Measurements from ENCODE around the gene STK35. TPM values are rescaled to one million over a fixed set of nuclear protein-coding genes. Genes with fewer than 3 reads are reported as not detected.

STK35 gene
- total and polyA plus RNA-seq, 2 of the 13 experiments (the other 11 are each of a cell fraction or from before 2014, with no cell fraction given), result 27.4 to 29.8 TPM

- TF ChIP-seq HOXA9 (CRISPR knock-in tag; IDR thresholded peaks at IDR 0.05; ENCODE audit: borderline replicate concordance) (no peak), ZNF317 (CRISPR knock-in tag; IDR thresholded peaks at IDR 0.05) (no peak), SNAPC4 (CRISPR knock-in tag; IDR thresholded peaks at IDR 0.05) (no peak), AHR (CRISPR knock-in tag; IDR thresholded peaks at IDR 0.05) (no peak), SIN3B (IDR thresholded peaks at IDR 0.05; ENCODE audit: low read length) (no peak), RFXAP (CRISPR knock-in tag; IDR thresholded peaks at IDR 0.05; ENCODE audit: borderline replicate concordance) (no peak; the same call in 1 of the 2 replicates), KDM1A (CRISPR knock-in tag; IDR thresholded peaks at IDR 0.05) (peak; percentile 56; the same call in 1 of the 2 replicates), GABPA (IDR thresholded peaks at IDR 0.05; ENCODE audit: low read depth, low read length) (no peak), GABPA (CRISPR knock-in tag; IDR thresholded peaks at IDR 0.05; ENCODE audit: low read depth) (no peak), PAX8 (CRISPR knock-in tag; IDR thresholded peaks at IDR 0.05; ENCODE audit: borderline replicate concordance) (no peak), ZFY (CRISPR knock-in tag; IDR thresholded peaks at IDR 0.05) (no peak), ZNF44 (CRISPR knock-in tag; IDR thresholded peaks at IDR 0.05) (no peak), ZBTB14 (CRISPR knock-in tag; IDR thresholded peaks at IDR 0.05) (no peak), ZNF280B (CRISPR knock-in tag; IDR thresholded peaks at IDR 0.05; ENCODE audit: borderline replicate concordance) (no peak), GPBP1L1 (CRISPR knock-in tag; IDR thresholded peaks at IDR 0.05) (no peak), BRCA1 (CRISPR knock-in tag; IDR thresholded peaks at IDR 0.05) (peak; percentile 92; the same call in 1 of the 2 replicates), ZNF770 (CRISPR knock-in tag; IDR thresholded peaks at IDR 0.05) (no peak), NPAS2 (CRISPR knock-in tag; IDR thresholded peaks at IDR 0.05; ENCODE audit: borderline replicate concordance) (no peak), ZNF576 (CRISPR knock-in tag; IDR thresholded peaks at IDR 0.05) (no peak)
Measured at GRCh38 chr20:2066461-2067122, 35.0 kb upstream of the STK35 start (continued).

Measured in HepG2 (cell line).